DMS114 treated with DMSO at 0.1 percent for 48 hours (cell line): ENCODE results near the gene RAI2.

Source experiments
- DNase-seq: peaks from one replicate; lab custom pipeline; 2025; ENCODE audit not compliant: unreplicated experiment; lab: John Stamatoyannopoulos, UW

The RAI2 gene

GRCh38 chrX:17829566-17829965 is 31.5 kb downstream of the RAI2 start:
- DNase-seq, result no peak

GRCh38 chrX:17828171-17828570 is 32.9 kb downstream of the RAI2 start:
- no peak for DNase-seq

GRCh38 chrX:17826609-17827496 is 34.2 kb downstream of the RAI2 start:
- no peak for DNase-seq

GRCh38 chrX:17824980-17825379 is 36.1 kb downstream of the RAI2 start:
- DNase-seq, result no peak

GRCh38 chrX:17822351-17822750 is 38.7 kb downstream of the RAI2 start:
- DNase-seq, result no peak

GRCh38 chrX:17820100-17820499 is 41.0 kb downstream of the RAI2 start:
- no peak for DNase-seq

- DNase-seq, result no peak
These were observed 42.4 kb downstream of the RAI2 start for GRCh38 chrX:17818726-17819125.

GRCh38 chrX:17817251-17817650 is 43.8 kb downstream of the RAI2 start:
- no peak for DNase-seq

GRCh38 chrX:17814557-17814956 is 46.5 kb downstream of the RAI2 start:
- DNase-seq, result no peak

- no peak for DNase-seq
These were observed 47.0 kb downstream of the RAI2 start for GRCh38 chrX:17814059-17814458.

GRCh38 chrX:17813277-17813676 is 47.8 kb downstream of the RAI2 start:
- no peak for DNase-seq

GRCh38 chrX:17812763-17813162 is 48.3 kb downstream of the RAI2 start:
- DNase-seq, result no peak

- no peak for DNase-seq
These were observed 51.1 kb downstream of the RAI2 start for GRCh38 chrX:17809984-17810383.

- DNase-seq, result no peak
These were observed 51.8 kb downstream of the RAI2 start for GRCh38 chrX:17809273-17809672.

- DNase-seq, result no peak
These were observed 56.0 kb downstream of the RAI2 start for GRCh38 chrX:17805120-17805519.

GRCh38 chrX:17803449-17803848 is 57.6 kb downstream of the RAI2 start:
- no peak for DNase-seq

GRCh38 chrX:17802756-17803155 is 58.3 kb downstream of the RAI2 start:
- no peak for DNase-seq

GRCh38 chrX:17801431-17801830 is 59.7 kb downstream of the RAI2 start:
- DNase-seq, result no peak

- no peak for DNase-seq
These were observed 62.2 kb downstream of the RAI2 start for GRCh38 chrX:17798921-17799320.

- no peak for DNase-seq
These were observed 68.3 kb downstream of the RAI2 start for GRCh38 chrX:17792826-17793225.

- DNase-seq, result no peak
These were observed 72.0 kb downstream of the RAI2 start for GRCh38 chrX:17788956-17789562.

- peak; percentile 2 for DNase-seq
These were observed 72.7 kb downstream of the RAI2 start for GRCh38 chrX:17788439-17788838.

GRCh38 chrX:17787557-17787956 is 73.5 kb downstream of the RAI2 start:
- no peak for DNase-seq
